ENCODE results near the gene NAA16. TPM values are rescaled to one million over a fixed set of nuclear protein-coding genes. Genes with fewer than 3 reads are reported as not detected.

The NAA16 gene
- total and polyA plus RNA-seq, 9 of the 15 experiments (the other 6 are each of a cell fraction or from before 2014, with no cell fraction given): 3.7 to 18.2 (median 12.0) TPM

DNA sequence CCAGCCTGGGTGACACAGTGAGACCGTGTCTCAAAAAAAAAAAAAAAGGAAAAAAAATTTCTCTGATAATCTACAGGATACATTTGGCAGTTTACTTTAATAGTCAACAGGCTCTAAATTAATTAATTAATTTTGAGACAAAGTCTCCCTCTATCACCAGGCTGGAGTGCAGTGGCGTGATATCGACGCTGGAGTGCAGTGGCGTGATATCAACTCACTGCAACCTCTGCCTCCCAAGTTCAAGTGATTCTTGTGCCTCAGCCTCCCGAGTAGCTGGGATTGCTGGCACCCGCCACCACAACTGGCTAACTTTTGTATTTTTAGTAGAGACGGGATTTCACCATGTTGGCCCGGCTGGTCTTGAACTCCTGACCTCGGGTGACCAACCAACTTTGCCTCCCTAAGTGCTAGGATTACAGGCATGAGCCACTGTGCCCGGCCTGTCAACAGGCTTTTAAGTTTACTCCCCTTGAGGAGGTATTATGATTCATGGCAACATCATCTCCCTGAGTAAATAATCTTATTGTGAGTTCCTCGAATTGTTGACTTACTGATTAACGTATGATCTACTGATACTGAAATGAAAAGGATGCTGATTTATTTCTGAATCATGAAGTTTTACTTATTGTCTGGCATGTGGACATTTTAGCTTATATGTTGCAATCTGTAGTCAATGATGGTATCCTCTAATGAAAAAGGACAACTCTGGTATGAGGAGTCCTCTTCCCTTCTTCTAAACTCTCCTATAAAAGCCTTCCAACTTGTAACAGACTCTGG lies 26.4 kb upstream of the NAA16 start:
- Histone ChIP-seq H3K9me1 (ENCODE audit: control insufficient read depth, insufficient read depth, low read length) (no peaks in the 10 kb centered on the region), H4K20me1 (replicated peaks; ENCODE audit: control insufficient read depth, insufficient read depth, low read length) (no peaks in the 10 kb centered on the region), H3K4me1 (replicated peaks in 1 of 2; ENCODE audit: control insufficient read depth in 2 of 2, insufficient read depth in 2 of 2, low read length in 2 of 2) (no peaks in the 10 kb centered on the region; a peak in 1 of 5 replicates), H3K27me3 (ENCODE audit: control insufficient read depth in 2 of 2, insufficient read depth in 2 of 2, low read length in 2 of 2) (no peaks in the 10 kb centered on the region; a peak in 1 of 5 replicates), H2AFZ (ENCODE audit: low read depth, low read length) (no peak overlapping the region), H3K4me3 (no peak overlapping the region), H3K9ac (ENCODE audit: insufficient read depth in 1 of 2, low read depth in 2 of 2, low read length in 2 of 2) (no peak overlapping the region), H3K36me3 (ENCODE audit: control insufficient read depth, insufficient read depth, low read length) (no peaks in the 10 kb centered on the region), H3K9me3 (replicated peaks; ENCODE audit: control insufficient read depth, insufficient read depth, low read depth, low read length) (no peaks in the 10 kb centered on the region), H3K27ac (ENCODE audit: extremely low read depth, low read depth, low read length) (no peak overlapping the region), H3K79me2 (ENCODE audit: control insufficient read depth, insufficient read depth, low read length) (no peaks in the 10 kb centered on the region), H3K4me2 (ENCODE audit: insufficient read depth, low read length) (no peak overlapping the region)
- ChIA-PET CTCF (ENCODE audit: low intra/inter-chr PET ratio) (no interaction called here), POLR2A (no interaction called here)
- in situ Hi-C loops (cut with MboI): no loop called here
- BruUV-seq (replicated peaks): no TSS peak
- TF ChIP-seq, protein P1, sequence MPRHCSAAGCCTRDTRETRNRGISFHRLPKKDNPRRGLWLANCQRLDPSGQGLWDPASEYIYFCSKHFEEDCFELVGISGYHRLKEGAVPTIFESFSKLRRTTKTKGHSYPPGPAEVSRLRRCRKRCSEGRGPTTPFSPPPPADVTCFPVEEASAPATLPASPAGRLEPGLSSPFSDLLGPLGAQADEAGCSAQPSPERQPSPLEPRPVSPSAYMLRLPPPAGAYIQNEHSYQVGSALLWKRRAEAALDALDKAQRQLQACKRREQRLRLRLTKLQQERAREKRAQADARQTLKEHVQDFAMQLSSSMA (CRISPR knock-in tag; IDR thresholded peaks at IDR 0.05): no peak
- TF ChIP-seq MEIS2 (IDR thresholded peaks at IDR 0.05; ENCODE audit: partially characterized antibody) (peak; percentile 42), FOSL1 (tag; conservative IDR thresholded peaks at IDR 0.05) (peak; percentile 62)
- 50% methylated on average over 10 of the region's 13 CpGs for WGBS (ENCODE audit: insufficient coverage, low coverage, missing lambda C conversion rate)
- ATAC-seq (no peak), FAIRE-seq (no peak), DNase-seq (ENCODE audit: extremely low read depth in 1 of 4, low spot score in 3 of 4) (no peak)
- intact Hi-C loops (cut with micrococcal nuclease): no loop called here

DNA sequence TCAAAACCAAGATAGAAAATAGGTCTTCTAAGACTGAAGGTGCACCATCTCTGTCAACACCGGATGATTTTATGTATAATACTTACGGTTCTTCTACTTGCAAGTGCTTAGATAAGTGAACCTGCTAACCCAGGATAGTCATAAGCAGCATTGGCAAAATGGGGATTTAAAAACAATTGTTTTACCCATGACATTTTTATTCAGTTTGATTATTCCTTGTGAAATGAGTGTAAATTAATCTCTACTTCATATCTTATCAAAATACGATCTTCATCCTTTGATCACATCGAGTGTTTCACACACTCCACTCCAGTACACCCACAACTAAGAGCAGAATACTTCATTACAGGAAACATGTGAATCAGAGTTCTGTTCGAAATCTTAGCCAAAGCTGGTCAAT lies 24.7 kb upstream of the NAA16 start:
- WGBS (ENCODE audit: insufficient coverage, low coverage, missing lambda C conversion rate): 16% methylated on average over 5 of the region's 5 CpGs
- CTCF ChIA-PET (ENCODE audit: low intra/inter-chr PET ratio): no interaction called here
- intact Hi-C loops (cut with micrococcal nuclease): no loop called here
- no peak for TF ChIP-seq FOXK1 (CRISPR knock-in tag; IDR thresholded peaks at IDR 0.05; ENCODE audit: borderline replicate concordance)
- no peak for TF ChIP-seq HSF4 (CRISPR knock-in tag; IDR thresholded peaks at IDR 0.05; ENCODE audit: borderline replicate concordance)
- TF ChIP-seq ZNF766 (CRISPR knock-in tag; conservative IDR thresholded peaks at IDR 0.05): no peak
- TF ChIP-seq FOXM1 (IDR thresholded peaks at IDR 0.05; ENCODE audit: low read depth): no peak
- no peak for TF ChIP-seq FOXM1 (CRISPR knock-in tag; IDR thresholded peaks at IDR 0.05; ENCODE audit: low read depth)
- TF ChIP-seq ZFPM2 (CRISPR knock-in tag; IDR thresholded peaks at IDR 0.05): no peak
- no peak for TF ChIP-seq ZNF408 (CRISPR knock-in tag; IDR thresholded peaks at IDR 0.05; ENCODE audit: low read depth)

More for the DNA sequence above, 24.7 kb upstream of the NAA16 start:
- DNase-seq (ENCODE audit: extremely low read depth in 1 of 4, low spot score in 3 of 4): no peak
- Histone ChIP-seq H3K9me1 (ENCODE audit: control insufficient read depth, insufficient read depth, low read length) (no peaks in the 10 kb centered on the region), H2AFZ (ENCODE audit: low read depth, low read length) (no peak overlapping the region), H3K79me2 (ENCODE audit: control insufficient read depth, insufficient read depth, low read length) (no peaks in the 10 kb centered on the region), H3K4me1 (replicated peaks in 1 of 2; ENCODE audit: control insufficient read depth in 2 of 2, insufficient read depth in 2 of 2, low read length in 2 of 2) (no peaks in the 10 kb centered on the region; a peak in 1 of 5 replicates), H3K9me3 (replicated peaks; ENCODE audit: control insufficient read depth, insufficient read depth, low read depth, low read length) (no peaks in the 10 kb centered on the region), H4K20me1 (replicated peaks; ENCODE audit: control insufficient read depth, insufficient read depth, low read length) (no peaks in the 10 kb centered on the region), H3K4me3 (no peak overlapping the region), H3K27ac (ENCODE audit: extremely low read depth, low read depth, low read length) (no peak overlapping the region), H3K9ac (ENCODE audit: insufficient read depth in 1 of 2, low read depth in 2 of 2, low read length in 2 of 2) (no peak overlapping the region), H3K36me3 (ENCODE audit: control insufficient read depth, insufficient read depth, low read length) (no peaks in the 10 kb centered on the region), H3K27me3 (ENCODE audit: control insufficient read depth in 2 of 2, insufficient read depth in 2 of 2, low read length in 2 of 2) (no peaks in the 10 kb centered on the region; a peak in 1 of 5 replicates), H3K4me2 (ENCODE audit: insufficient read depth, low read length) (no peak overlapping the region)
- no peak for FAIRE-seq
- no TSS peak for BruUV-seq (replicated peaks)
- no peak for ATAC-seq
- in situ Hi-C loops (cut with MboI): no loop called here
- POLR2A ChIA-PET: no interaction called here
